SU-DHL-6 (cell line): ENCODE measurements around the gene MATCAP1.

Experiments
- H2AFZ ChIP-seq: fragments of 200-600 bp; sonication (generic); 2 replicates; pipeline ENCODE4 v1.6.1; 2014; ENCODE audit warnings: low read depth, mild to moderate bottlenecking, moderate library complexity, mixed read lengths, antibody characterized with exemption, low read length; ENCODE audit not compliant: severe bottlenecking
- H3F3A ChIP-seq: fragments of 200-600 bp; shearing (Covaris generic); 2 replicates; pipeline ENCODE4 v1.6.0; 2016; ENCODE audit warnings: antibody characterized with exemption, mild to moderate bottlenecking; ENCODE audit not compliant: insufficient read depth
- H3K27ac ChIP-seq: fragments of 200-600 bp; sonication (generic); 2 replicates; pipeline ENCODE4 v1.5.1; 2016; ENCODE audit warnings: low read depth, mild to moderate bottlenecking, low read length, moderate library complexity, mixed read lengths
- H3K27me3 ChIP-seq: fragments of 200-600 bp; sonication (generic), shearing (Covaris generic); 2 replicates; pipeline ENCODE4 v1.6.0; 2014; ENCODE audit warnings: mild to moderate bottlenecking, low read length
- H3K36me3 ChIP-seq: fragments of 200-600 bp; sonication (generic); 2 replicates; pipeline ENCODE4 v1.6.1; 2014; ENCODE audit warnings: mild to moderate bottlenecking, low read length, mixed read lengths
- H3K4me2 ChIP-seq: fragments of 300-600, 200-600 bp; shearing (Covaris generic), sonication (generic); 2 replicates; pipeline ENCODE4 v1.6.0; 2014; ENCODE audit warnings: low read length, low read depth, mild to moderate bottlenecking; ENCODE audit not compliant: poor library complexity, severe bottlenecking
- H3K4me3 ChIP-seq: fragments of 200-600 bp; sonication (generic); 2 replicates; pipeline ENCODE4 v1.5.1; 2014; ENCODE audit warnings: antibody characterized with exemption, low read length, mild to moderate bottlenecking, mixed read lengths; ENCODE audit not compliant: insufficient read depth, poor library complexity, severe bottlenecking
- H3K79me2 ChIP-seq: fragments of 200-600 bp; sonication (generic); 2 replicates; pipeline ENCODE4 v1.6.1; 2014; ENCODE audit warnings: mild to moderate bottlenecking, low read length, moderate library complexity; ENCODE audit not compliant: insufficient read depth
- H3K9ac ChIP-seq: fragments of 200-600 bp; sonication (generic); 2 replicates; pipeline ENCODE4 v1.7.0; 2014; ENCODE audit warnings: mild to moderate bottlenecking, low read length
- H3K9me2 ChIP-seq: fragments of 200-600 bp; sonication (generic); replicated peaks from 2 replicates; pipeline ENCODE4 v1.6.1; 2014; ENCODE audit warnings: low read length; ENCODE audit not compliant: insufficient read depth
- H3K9me3 ChIP-seq: fragments of 200-600 bp; sonication (generic); 2 replicates; pipeline ENCODE4 v1.6.1; 2014; ENCODE audit warnings: low read length, mixed read lengths; ENCODE audit not compliant: insufficient read depth
- H4K20me1 ChIP-seq: fragments of 200-600 bp; sonication (generic); 2 replicates; pipeline ENCODE4 v1.6.1; 2014; ENCODE audit warnings: low read depth, mild to moderate bottlenecking, antibody characterized with exemption, low read length, moderate library complexity, mixed read lengths
- EZH2phosphoT487 ChIP-seq: fragments of 200-600 bp; sonication (generic), shearing (Covaris generic); conservative IDR thresholded peaks from 2 replicates; pipeline ENCODE4 v1.6.1; 2018; ENCODE audit warnings: mild to moderate bottlenecking, antibody characterized with exemption, low read length, moderate library complexity, mixed read lengths
- TF ChIP-seq, protein P1 (sequence below): fragments of 200-600 bp; sonication (generic); IDR thresholded peaks from one replicate; pipeline ENCODE4 v1.5.1; 2017; ENCODE audit warnings: antibody characterized with exemption, mild to moderate bottlenecking, low read length, moderate library complexity; ENCODE audit not compliant: insufficient read depth, poor library complexity, severe bottlenecking

The MATCAP1 gene

DNA sequence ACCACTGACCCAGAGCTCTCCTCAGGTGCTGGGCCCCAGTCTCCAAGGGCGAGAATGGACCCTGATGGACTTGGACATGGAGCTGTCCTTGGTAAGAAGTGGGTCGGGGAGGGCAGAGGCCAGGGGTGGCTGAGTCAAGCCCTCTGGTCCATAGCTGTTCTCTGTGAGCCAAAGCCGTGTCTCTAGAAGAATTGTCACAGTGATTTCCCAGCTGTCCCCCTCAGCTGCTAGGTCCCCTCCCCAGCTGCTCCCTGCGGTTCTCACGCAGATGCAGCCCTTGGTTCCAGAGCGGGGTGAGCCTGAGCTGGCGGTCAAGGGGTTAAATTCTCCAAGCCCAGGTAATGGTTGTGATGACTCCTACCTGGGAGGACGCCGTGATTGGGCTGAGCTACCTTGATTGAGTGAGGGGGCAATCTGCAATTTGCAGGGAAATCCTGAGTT lies 14.7 kb downstream of the MATCAP1 start:
- H3K4me3 ChIP-seq = no peak overlapping the region
- no peak overlapping the region for H3K9ac ChIP-seq
- no peaks in the 10 kb centered on the region for H3F3A ChIP-seq
- H3K36me3 ChIP-seq = no peaks in the 10 kb centered on the region
- H3K9me3 ChIP-seq = no peaks in the 10 kb centered on the region
- TF ChIP-seq, protein P1, sequence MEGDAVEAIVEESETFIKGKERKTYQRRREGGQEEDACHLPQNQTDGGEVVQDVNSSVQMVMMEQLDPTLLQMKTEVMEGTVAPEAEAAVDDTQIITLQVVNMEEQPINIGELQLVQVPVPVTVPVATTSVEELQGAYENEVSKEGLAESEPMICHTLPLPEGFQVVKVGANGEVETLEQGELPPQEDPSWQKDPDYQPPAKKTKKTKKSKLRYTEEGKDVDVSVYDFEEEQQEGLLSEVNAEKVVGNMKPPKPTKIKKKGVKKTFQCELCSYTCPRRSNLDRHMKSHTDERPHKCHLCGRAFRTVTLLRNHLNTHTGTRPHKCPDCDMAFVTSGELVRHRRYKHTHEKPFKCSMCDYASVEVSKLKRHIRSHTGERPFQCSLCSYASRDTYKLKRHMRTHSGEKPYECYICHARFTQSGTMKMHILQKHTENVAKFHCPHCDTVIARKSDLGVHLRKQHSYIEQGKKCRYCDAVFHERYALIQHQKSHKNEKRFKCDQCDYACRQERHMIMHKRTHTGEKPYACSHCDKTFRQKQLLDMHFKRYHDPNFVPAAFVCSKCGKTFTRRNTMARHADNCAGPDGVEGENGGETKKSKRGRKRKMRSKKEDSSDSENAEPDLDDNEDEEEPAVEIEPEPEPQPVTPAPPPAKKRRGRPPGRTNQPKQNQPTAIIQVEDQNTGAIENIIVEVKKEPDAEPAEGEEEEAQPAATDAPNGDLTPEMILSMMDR = no peak
- TF ChIP-seq EZH2phosphoT487 = no peak
- no peaks in the 10 kb centered on the region for H3K27me3 ChIP-seq
- no peaks in the 10 kb centered on the region for H3K79me2 ChIP-seq
- no peak overlapping the region for H2AFZ ChIP-seq
- H3K27ac ChIP-seq = no peak overlapping the region
- H4K20me1 ChIP-seq = no peaks in the 10 kb centered on the region
- H3K9me2 ChIP-seq = no peaks in the 10 kb centered on the region
- no peak overlapping the region for H3K4me2 ChIP-seq

DNA sequence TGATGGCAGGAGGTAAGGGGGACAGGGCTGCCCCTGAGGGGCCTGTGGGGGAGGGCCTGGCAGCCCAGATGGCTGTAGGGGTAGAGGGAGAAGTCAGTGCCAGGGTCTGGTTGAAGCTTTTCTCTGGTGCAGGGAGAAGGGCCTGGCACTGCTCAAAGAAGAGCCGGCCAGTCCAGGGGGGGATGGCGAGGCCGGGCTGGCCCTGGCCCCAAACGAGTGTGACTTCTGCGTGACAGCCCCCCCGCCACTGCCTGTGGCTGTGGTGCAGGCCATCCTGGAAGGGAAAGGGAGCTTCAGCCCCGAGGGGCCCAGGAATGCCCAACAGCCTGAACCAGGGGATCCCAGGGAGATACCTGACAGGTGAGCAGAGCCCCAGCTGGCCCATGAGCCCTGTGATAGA lies 16.2 kb downstream of the MATCAP1 start:
- no peak overlapping the region for H3K9ac ChIP-seq

DNA sequence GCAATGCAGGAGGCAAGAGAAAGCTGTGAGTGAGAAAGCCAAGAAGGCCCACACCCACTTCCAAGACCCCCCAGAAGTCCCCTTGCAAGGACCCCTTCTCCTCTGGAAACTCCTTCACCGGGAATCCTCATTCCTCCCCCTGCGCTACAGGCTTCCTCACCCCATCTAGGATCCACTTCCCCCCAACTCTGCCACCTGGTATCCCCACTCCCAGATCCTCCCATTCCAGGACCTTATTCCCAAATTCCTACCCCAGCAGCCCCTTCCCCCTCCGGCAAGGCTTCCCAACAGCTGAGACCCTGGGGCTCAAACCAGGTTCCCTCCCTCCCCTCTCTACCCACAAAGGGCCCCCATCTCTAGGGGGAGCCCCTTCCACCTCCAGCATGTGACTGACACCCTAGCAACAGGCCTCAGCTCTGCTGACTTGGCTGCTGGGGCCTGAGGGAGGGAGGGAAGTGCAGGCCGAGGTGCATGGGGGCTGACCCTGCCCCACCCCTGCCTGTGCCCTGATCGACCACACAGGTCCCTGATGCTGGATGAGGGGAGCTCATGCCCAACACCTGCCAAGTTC lies 17.1 kb downstream of the MATCAP1 start:
- Histone ChIP-seq H2AFZ (no peak overlapping the region), H3K9me2 (no peaks in the 10 kb centered on the region), H3K27me3 (no peaks in the 10 kb centered on the region), H3K27ac (no peak overlapping the region), H3K4me2 (no peak overlapping the region), H3K4me3 (no peak overlapping the region), H4K20me1 (no peaks in the 10 kb centered on the region), H3K9me3 (no peaks in the 10 kb centered on the region), H3F3A (no peaks in the 10 kb centered on the region), H3K9ac (no peak overlapping the region), H3K36me3 (no peaks in the 10 kb centered on the region), H3K79me2 (no peaks in the 10 kb centered on the region)
- no peak for TF ChIP-seq EZH2phosphoT487
- TF ChIP-seq, protein P1 = no peak

More for the DNA sequence above, 16.2 kb downstream of the MATCAP1 start:
- Histone ChIP-seq H3K36me3 (no peaks in the 10 kb centered on the region), H3K4me3 (no peak overlapping the region), H3K4me2 (no peak overlapping the region), H3K79me2 (no peaks in the 10 kb centered on the region), H3K9me2 (no peaks in the 10 kb centered on the region), H3F3A (no peaks in the 10 kb centered on the region), H3K9me3 (no peaks in the 10 kb centered on the region), H4K20me1 (no peaks in the 10 kb centered on the region), H3K27ac (no peak overlapping the region), H3K27me3 (no peaks in the 10 kb centered on the region), H2AFZ (no peak overlapping the region)
- TF ChIP-seq EZH2phosphoT487 = no peak
- TF ChIP-seq, protein P1 = no peak
